GM19395 (cell line): ENCODE results near the gene SP100.
"Not testable (repeated sequence)": the region's sequence is repeated elsewhere in the genome, so short reads cannot be mapped to it uniquely, and the experiment has no call there.

Source experiments
- ATAC-seq: cut with Tn5 transposase; IDR thresholded peaks from one replicate; pipeline ENCODE4 v1.9.1; 2021; ENCODE audit warnings: mild to moderate bottlenecking, moderate library complexity; ENCODE audit not compliant: unreplicated experiment

The SP100 gene

GRCh38 chr2:230416061-230416721, at the start of gene SP100:
TSS of gene SP100 (plus strand) at chr2:230416201. CDS start at chr2:230416297, 96 bp downstream.
- ATAC-seq: peak; percentile 74

GRCh38 chr2:230382108-230382507, 33.9 kb upstream of the SP100 start:
- no peak for ATAC-seq

GRCh38 chr2:230383453-230383852, 32.5 kb upstream of the SP100 start:
- no peak for ATAC-seq

- no peak for ATAC-seq
These were observed 31.0 kb upstream of the SP100 start for GRCh38 chr2:230384986-230385385.

- no peak for ATAC-seq
These were observed 21.7 kb upstream of the SP100 start for GRCh38 chr2:230394301-230394700.

- ATAC-seq: not testable (repeated sequence)
These were observed 17.3 kb upstream of the SP100 start for GRCh38 chr2:230398698-230399097.

GRCh38 chr2:230400041-230400440, 16.0 kb upstream of the SP100 start:
- ATAC-seq: no peak

GRCh38 chr2:230400454-230400853, 15.5 kb upstream of the SP100 start:
- no peak for ATAC-seq

GRCh38 chr2:230401026-230401425, 15.0 kb upstream of the SP100 start:
- ATAC-seq: not testable (repeated sequence)

- no peak for ATAC-seq
These were observed 12.3 kb upstream of the SP100 start for GRCh38 chr2:230403746-230404145.

GRCh38 chr2:230405824-230406223, 10.2 kb upstream of the SP100 start:
- ATAC-seq: no peak

- no peak for ATAC-seq
These were observed 7.7 kb upstream of the SP100 start for GRCh38 chr2:230408244-230408842.

- not testable (repeated sequence) for ATAC-seq
These were observed 6.7 kb upstream of the SP100 start for GRCh38 chr2:230409316-230409715.

GRCh38 chr2:230410263-230410662, 5.7 kb upstream of the SP100 start:
- ATAC-seq: no peak

GRCh38 chr2:230410861-230411569, 5.0 kb upstream of the SP100 start:
- ATAC-seq: no peak

GRCh38 chr2:230411570-230412370, 4.2 kb upstream of the SP100 start:
- ATAC-seq: peak; percentile 64

GRCh38 chr2:230412371-230412711, 3.7 kb upstream of the SP100 start:
- ATAC-seq: peak; percentile 0

GRCh38 chr2:230412846-230413245, 3.2 kb upstream of the SP100 start:
- no peak for ATAC-seq

- no peak for ATAC-seq
These were observed 2.5 kb upstream of the SP100 start for GRCh38 chr2:230413479-230413878.

GRCh38 chr2:230414302-230414701, 1.7 kb upstream of the SP100 start:
- ATAC-seq: no peak

GRCh38 chr2:230417436-230417835, 1.4 kb downstream of the SP100 start:
- no peak for ATAC-seq
